ENCODE results near the gene ZNF865. TPM values are rescaled to one million over a fixed set of nuclear protein-coding genes. Genes with fewer than 3 reads are reported as not detected.
A peak's percentile ranks its signal among the peaks of the same experiment; 100 is the strongest.

ZNF865 gene
- total and polyA plus RNA-seq, 7 experiments from 2014 or later, result 0.06 to 22.7 (median 15.2) TPM

DNA sequence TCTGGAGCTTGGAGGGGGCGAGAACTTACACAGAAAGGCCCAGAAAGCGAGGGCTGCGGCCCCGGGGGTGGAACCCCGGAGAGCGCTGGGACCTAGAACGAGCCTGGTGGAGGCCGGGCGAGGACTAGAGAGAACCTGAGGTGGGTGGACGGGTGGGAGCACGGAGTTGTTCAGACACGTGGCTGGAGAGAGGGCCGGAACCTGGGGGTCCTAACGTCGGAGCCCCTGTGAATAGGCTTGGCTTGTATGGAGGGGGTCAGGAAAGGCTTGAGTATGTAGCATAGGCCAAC is 38.4 kb downstream of the ZNF865 start:
- ChIA-PET CTCF (no interaction called here), POLR2A (interaction anchor here (1.1 to 9.2 kb wide), 5 partner anchors 8 to 44 kb away, joined by 3 to 154 read pairs (median 12); partner anchors contain the start of genes FIZ1, ZNF524 and ZNF784)
- Mint-ChIP-seq H3K4me1 (peaks cover 23 to 65% (median 57%) of the 10 kb centered on the region in 7 donors), H3K27me3 (no peaks in the 10 kb centered on the region), H3K36me3 (peaks cover 0 to 15% (median 4%) of the 10 kb centered on the region in 5 donors), H3K9me3 (peaks cover 0 to 3% (median 0%) of the 10 kb centered on the region in 11 donors), H3K4me3 (peak overlapping the region; percentile 87 to 97 (median 94)), H3K27ac (peak overlapping the region; percentile 88 to 98 (median 93))
- peaks cover 0 to 14% (median 0%) of the 10 kb centered on the region in 3 experiments for H3K36me3 ChIP-seq (ENCODE audit: control insufficient read depth in 2 of 3, insufficient read depth in 3 of 3, low read length in 3 of 3)
- peak overlapping the region; percentile 80 for H3K27ac ChIP-seq (ENCODE audit: low read depth, low read length)
- no peaks in the 10 kb centered on the region for H3K27me3 ChIP-seq (ENCODE audit: control insufficient read depth in 2 of 2, insufficient read depth in 2 of 2, low read length in 2 of 2)
- intact Hi-C loops (cut with micrococcal nuclease), result loop anchor here (1.0 to 2.0 kb wide), 4 partner anchors 9 to 63 kb away; partner anchors contain the start of genes EPN1 (in 1 of the 2) and ZNF579 (in 1 of the 2)
- ATAC-seq (no peak), DNase-seq (no peak)
- no peaks in the 10 kb centered on the region for H3K9me3 ChIP-seq (ENCODE audit: control insufficient read depth in 2 of 3, low read length in 3 of 3)
- H3K4me3 ChIP-seq (ENCODE audit: low read length), result peak overlapping the region; percentile 63
- H3K4me1 ChIP-seq (ENCODE audit: control insufficient read depth in 2 of 2, insufficient read depth in 2 of 2, low read length in 2 of 2), result peaks cover 27 to 28% of the 10 kb centered on the region in 2 donors

DNA sequence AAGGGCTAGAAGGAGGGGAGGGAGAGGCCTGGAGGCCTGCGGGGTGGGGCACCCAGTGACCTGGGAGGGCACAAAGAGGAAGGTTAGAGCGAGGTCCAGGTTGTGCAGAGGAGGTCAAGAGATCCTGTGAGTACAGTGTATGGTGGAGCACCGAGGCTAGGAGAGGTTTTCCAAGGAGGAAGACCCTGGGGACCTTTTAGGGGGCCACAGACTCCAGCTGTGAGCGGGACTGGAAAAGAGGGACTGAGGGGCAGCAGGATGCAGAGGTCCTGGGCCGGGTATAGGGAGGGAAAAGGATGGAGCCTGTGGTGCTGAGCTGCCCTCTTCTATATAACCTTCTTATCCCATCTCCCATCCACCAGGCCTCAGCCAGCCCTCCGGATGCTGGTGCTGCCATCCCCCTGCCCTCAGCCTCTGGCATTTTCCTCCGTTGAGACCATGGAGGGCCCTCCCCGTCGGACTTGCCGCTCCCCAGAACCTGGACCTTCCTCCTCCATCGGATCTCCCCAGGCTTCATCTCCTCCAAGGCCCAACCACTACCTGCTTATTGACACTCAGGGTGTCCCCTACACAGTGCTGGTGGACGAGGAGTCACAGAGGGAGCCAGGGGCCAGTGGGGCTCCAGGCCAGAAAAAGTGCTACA is 38.9 kb downstream of the ZNF865 start:
- peak overlapping the region; percentile 63 for H3K4me3 ChIP-seq (ENCODE audit: low read length)
- no peaks in the 10 kb centered on the region for H3K9me3 ChIP-seq (ENCODE audit: control insufficient read depth in 2 of 3, low read length in 3 of 3)
- no peaks in the 10 kb centered on the region for H3K9me3 Mint-ChIP-seq
- H3K36me3 Mint-ChIP-seq, result peaks cover 0 to 11% (median 0%) of the 10 kb centered on the region in 5 donors
- H3K4me3 Mint-ChIP-seq, result peak overlapping the region; percentile 87 to 97 (median 94)
- POLR2A ChIA-PET, result interaction anchor here (0.6 to 9.2 kb wide), 5 partner anchors 9 to 1772 kb away, joined by 3 to 154 read pairs (median 3); no protein-coding TSS in a partner anchor
- DNase-seq (no peak), ATAC-seq (no peak)
- H3K27ac Mint-ChIP-seq, result peak overlapping the region; percentile 88 to 98 (median 93)
- peak overlapping the region; percentile 80 for H3K27ac ChIP-seq (ENCODE audit: low read depth, low read length)
- intact Hi-C loops (cut with micrococcal nuclease), result no loop called here
- peaks cover 23 to 65% (median 54%) of the 10 kb centered on the region in 7 donors for H3K4me1 Mint-ChIP-seq
- no peaks in the 10 kb centered on the region for H3K27me3 ChIP-seq (ENCODE audit: control insufficient read depth in 2 of 2, insufficient read depth in 2 of 2, low read length in 2 of 2)
- H3K36me3 ChIP-seq (ENCODE audit: control insufficient read depth in 2 of 3, insufficient read depth in 3 of 3, low read length in 3 of 3), result peaks cover 0 to 14% (median 0%) of the 10 kb centered on the region in 3 experiments
- CTCF ChIA-PET, result no interaction called here
- H3K4me1 ChIP-seq (ENCODE audit: control insufficient read depth in 2 of 2, insufficient read depth in 2 of 2, low read length in 2 of 2), result peaks cover 27 to 28% of the 10 kb centered on the region in 2 donors
- H3K27me3 Mint-ChIP-seq, result no peaks in the 10 kb centered on the region

DNA sequence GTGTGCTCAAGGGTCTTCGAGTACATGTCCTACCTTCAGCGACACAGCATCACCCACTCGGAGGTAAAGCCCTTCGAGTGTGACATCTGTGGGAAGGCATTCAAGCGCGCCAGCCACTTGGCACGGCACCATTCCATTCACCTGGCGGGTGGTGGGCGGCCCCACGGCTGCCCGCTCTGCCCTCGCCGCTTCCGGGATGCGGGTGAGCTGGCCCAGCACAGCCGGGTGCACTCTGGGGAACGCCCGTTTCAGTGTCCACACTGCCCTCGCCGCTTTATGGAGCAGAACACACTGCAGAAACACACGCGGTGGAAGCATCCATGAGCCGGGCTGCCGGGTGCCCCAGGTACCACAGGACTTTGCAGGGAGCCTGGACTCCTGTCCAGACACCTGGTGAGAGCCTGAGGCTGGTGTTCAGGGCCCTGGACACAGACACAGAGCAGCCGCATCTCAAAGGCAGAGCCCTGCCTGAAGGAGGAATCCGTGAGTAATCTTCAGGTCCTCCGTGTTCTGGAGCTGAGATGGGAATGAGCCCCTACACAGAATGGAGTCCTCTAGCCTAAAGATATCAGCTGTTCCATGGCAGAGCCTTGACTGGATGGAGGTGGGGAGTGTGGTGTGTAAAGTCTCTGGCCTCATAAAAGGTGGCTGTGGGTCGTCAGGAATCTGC is 39.5 kb downstream of the ZNF865 start:
- no peaks in the 10 kb centered on the region for H3K27me3 ChIP-seq (ENCODE audit: control insufficient read depth in 2 of 2, insufficient read depth in 2 of 2, low read length in 2 of 2)
- Mint-ChIP-seq H3K36me3 (peaks cover 0 to 12% (median 0%) of the 10 kb centered on the region in 5 donors), H3K27me3 (no peaks in the 10 kb centered on the region), H3K4me3 (peak overlapping the region; percentile 87 to 97 (median 94)), H3K9me3 (no peaks in the 10 kb centered on the region), H3K27ac (peak overlapping the region in 4 of 9 donors; percentile 51 to 98 (median 92)), H3K4me1 (peaks cover 23 to 67% (median 54%) of the 10 kb centered on the region in 7 donors)
- DNase-seq (no peak), ATAC-seq (no peak)
- intact Hi-C loops (cut with micrococcal nuclease), result no loop called here
- CTCF ChIA-PET, result interaction anchor here (0.7 kb wide), 1 partner anchor 12 kb away, joined by 3 read pairs; no protein-coding TSS in a partner anchor
- H3K27ac ChIP-seq (ENCODE audit: low read depth, low read length), result peak overlapping the region; percentile 80
- POLR2A ChIA-PET, result interaction anchor here (0.6 to 9.2 kb wide), 7 partner anchors 9 to 1772 kb away, joined by 3 to 154 read pairs (median 4); no protein-coding TSS in a partner anchor
- H3K36me3 ChIP-seq (ENCODE audit: control insufficient read depth in 2 of 3, insufficient read depth in 3 of 3, low read length in 3 of 3), result peaks cover 0 to 14% (median 0%) of the 10 kb centered on the region in 3 experiments
- no peaks in the 10 kb centered on the region for H3K9me3 ChIP-seq (ENCODE audit: control insufficient read depth in 2 of 3, low read length in 3 of 3)
- H3K4me3 ChIP-seq (ENCODE audit: low read length), result no peak overlapping the region
- H3K4me1 ChIP-seq (ENCODE audit: control insufficient read depth in 2 of 2, insufficient read depth in 2 of 2, low read length in 2 of 2), result peaks cover 27% of the 10 kb centered on the region in 2 donors

DNA sequence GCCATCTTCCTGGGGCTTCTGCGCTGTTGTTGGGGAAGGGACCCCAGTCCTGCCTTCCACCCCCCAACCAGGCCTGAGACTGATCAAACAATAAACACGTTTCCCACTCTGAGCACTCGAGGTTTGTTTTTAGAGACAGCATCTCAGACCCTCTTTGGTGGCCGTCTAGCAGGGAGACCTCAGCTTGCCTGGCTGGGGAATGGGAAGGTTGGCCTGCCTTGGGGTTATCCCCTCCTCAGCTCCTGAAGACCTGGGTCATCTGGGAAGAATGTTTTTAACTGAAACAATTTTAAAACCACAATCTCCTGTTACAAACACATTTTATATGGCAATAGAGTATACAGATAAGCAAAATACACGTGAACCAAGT is 40.0 kb downstream of the ZNF865 start:
- no peaks in the 10 kb centered on the region for H3K27me3 Mint-ChIP-seq
- no peaks in the 10 kb centered on the region for H3K9me3 Mint-ChIP-seq
- CTCF ChIA-PET, result interaction anchor here (0.6 to 0.7 kb wide), 2 partner anchors 13 to 28 kb away, joined by 3 read pairs; no protein-coding TSS in a partner anchor
- Histone ChIP-seq H3K9me3 (ENCODE audit: control insufficient read depth in 2 of 3, low read length in 3 of 3) (no peaks in the 10 kb centered on the region), H3K36me3 (ENCODE audit: control insufficient read depth in 2 of 3, insufficient read depth in 3 of 3, low read length in 3 of 3) (peaks cover 0 to 14% (median 0%) of the 10 kb centered on the region in 3 experiments), H3K27me3 (ENCODE audit: control insufficient read depth in 2 of 2, insufficient read depth in 2 of 2, low read length in 2 of 2) (no peaks in the 10 kb centered on the region), H3K4me1 (ENCODE audit: control insufficient read depth in 2 of 2, insufficient read depth in 2 of 2, low read length in 2 of 2) (peaks cover 22 to 23% of the 10 kb centered on the region in 2 donors), H3K4me3 (ENCODE audit: low read length) (no peak overlapping the region), H3K27ac (ENCODE audit: low read depth, low read length) (no peak overlapping the region)
- intact Hi-C loops (cut with micrococcal nuclease), result no loop called here
- ATAC-seq (no peak), DNase-seq (no peak)
- POLR2A ChIA-PET, result interaction anchor here (0.6 to 9.2 kb wide), 3 partner anchors 9 to 187 kb away, joined by 4 to 154 read pairs (median 4); no protein-coding TSS in a partner anchor
- H3K36me3 Mint-ChIP-seq, result peaks cover 0 to 15% (median 0%) of the 10 kb centered on the region in 5 donors
- peak overlapping the region in 4 of 9 donors; percentile 51 to 91 (median 60) for H3K27ac Mint-ChIP-seq
- H3K4me3 Mint-ChIP-seq, result peak overlapping the region; percentile 37 to 97 (median 59)
- H3K4me1 Mint-ChIP-seq, result peaks cover 25 to 66% (median 54%) of the 10 kb centered on the region in 7 donors

DNA sequence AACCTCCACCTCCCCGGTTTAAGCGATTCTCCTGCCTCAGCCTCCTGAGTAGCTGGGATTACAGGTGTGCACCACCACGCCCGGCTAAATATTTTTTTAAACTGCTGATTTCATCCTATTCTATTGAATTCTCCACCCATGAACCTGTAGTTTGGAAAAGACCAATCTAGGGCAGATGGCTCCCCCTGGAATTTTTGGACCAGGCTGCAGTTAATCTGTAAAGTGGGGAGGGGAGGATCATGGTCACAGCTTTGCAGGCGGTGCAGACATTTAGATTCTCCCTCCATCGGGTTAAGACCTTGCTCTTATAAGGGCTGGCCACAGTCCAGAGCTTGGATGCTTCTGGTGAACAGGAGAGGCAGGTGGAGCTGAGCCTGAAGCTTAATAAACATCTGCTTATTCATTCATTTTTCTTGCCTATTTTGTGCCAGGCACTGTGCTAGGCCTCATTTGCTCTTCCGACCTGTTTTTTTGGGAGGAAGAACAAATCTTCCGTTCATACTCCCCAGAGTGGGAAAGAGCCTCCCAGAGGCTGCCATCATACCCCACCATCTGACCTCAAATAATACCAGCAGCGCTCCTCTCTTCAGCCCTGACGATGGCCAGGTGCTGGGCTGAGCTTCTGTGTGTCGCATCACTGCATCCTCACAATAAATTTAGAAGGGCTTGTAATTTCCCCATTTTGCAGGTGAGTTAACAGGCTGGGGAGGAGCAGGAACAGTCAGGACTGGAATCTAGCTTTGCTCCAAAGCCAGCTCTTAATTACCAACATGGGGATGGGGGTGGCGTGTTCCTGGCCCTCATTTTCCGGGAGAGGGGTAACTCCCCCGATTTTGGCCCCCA is 41.7 kb downstream of the ZNF865 start:
- ATAC-seq, result no peak
- H3K4me1 Mint-ChIP-seq, result peaks cover 22 to 57% (median 44%) of the 10 kb centered on the region in 7 donors
- Histone ChIP-seq H3K27ac (ENCODE audit: low read depth, low read length) (peak overlapping the region; percentile 76), H3K4me1 (ENCODE audit: control insufficient read depth in 2 of 2, insufficient read depth in 2 of 2, low read length in 2 of 2) (peaks cover 21 to 22% of the 10 kb centered on the region in 2 donors), H3K27me3 (ENCODE audit: control insufficient read depth in 2 of 2, insufficient read depth in 2 of 2, low read length in 2 of 2) (no peaks in the 10 kb centered on the region), H3K9me3 (ENCODE audit: control insufficient read depth in 2 of 3, low read length in 3 of 3) (no peaks in the 10 kb centered on the region), H3K36me3 (ENCODE audit: control insufficient read depth in 2 of 3, insufficient read depth in 3 of 3, low read length in 3 of 3) (peaks cover 0 to 14% (median 0%) of the 10 kb centered on the region in 3 experiments), H3K4me3 (ENCODE audit: low read length) (peak overlapping the region; percentile 75)
- peak overlapping the region; percentile 83 to 91 (median 89) for H3K4me3 Mint-ChIP-seq
- ChIA-PET CTCF (interaction anchor here (1.2 to 1.4 kb wide), 2 partner anchors 11 to 14 kb away, joined by 6 to 15 read pairs; no protein-coding TSS in a partner anchor), POLR2A (interaction anchor here (0.5 to 9.2 kb wide), 8 partner anchors 9 to 1180 kb away, joined by 3 to 154 read pairs (median 3); partner anchors contain the start of gene FIZ1)
- DNase-seq, result no peak
- intact Hi-C loops (cut with micrococcal nuclease), result no loop called here
- no peaks in the 10 kb centered on the region for H3K9me3 Mint-ChIP-seq
- H3K36me3 Mint-ChIP-seq, result peaks cover 0 to 14% (median 0%) of the 10 kb centered on the region in 5 donors
- H3K27ac Mint-ChIP-seq, result peak overlapping the region; percentile 11 to 90 (median 82)
- H3K27me3 Mint-ChIP-seq, result no peaks in the 10 kb centered on the region

All from naive thymus-derived CD4-positive, alpha-beta T cell (primary cell).